RPMI8226 (cell line): ENCODE results near the gene LYZL4.

Source experiments
- DNase-seq: peaks from one replicate; pipeline ENCODE4 v3.0.0-alpha.2; 2015

The LYZL4 gene

GRCh38 chr3:42425736-42426407 lies 15.5 kb upstream of the LYZL4 start:
- no peak for DNase-seq

GRCh38 chr3:42424911-42425310 lies 14.5 kb upstream of the LYZL4 start:
- DNase-seq, result no peak

- no peak for DNase-seq
Observed at GRCh38 chr3:42421818-42422796, 11.7 kb upstream of the LYZL4 start.

GRCh38 chr3:42419563-42419962 lies 9.2 kb upstream of the LYZL4 start:
- no peak for DNase-seq

GRCh38 chr3:42412526-42413155 lies 2.2 kb upstream of the LYZL4 start:
- DNase-seq, result no peak

- no peak for DNase-seq
Observed at GRCh38 chr3:42411429-42411828, 1.0 kb upstream of the LYZL4 start.

GRCh38 chr3:42408156-42408555 lies 2.3 kb downstream of the LYZL4 start:
- DNase-seq, result no peak

GRCh38 chr3:42406727-42407450 lies 3.5 kb downstream of the LYZL4 start:
- no peak for DNase-seq

- no peak for DNase-seq
Observed at GRCh38 chr3:42405857-42406256, 4.6 kb downstream of the LYZL4 start.

- DNase-seq, result peak; percentile 44
Observed at GRCh38 chr3:42403737-42404136, 6.7 kb downstream of the LYZL4 start.

GRCh38 chr3:42402394-42403096 lies 7.9 kb downstream of the LYZL4 start:
- DNase-seq, result no peak

GRCh38 chr3:42398080-42398479 lies 12.3 kb downstream of the LYZL4 start:
- no peak for DNase-seq

GRCh38 chr3:42397644-42398043 lies 12.8 kb downstream of the LYZL4 start:
- DNase-seq, result no peak

GRCh38 chr3:42394579-42395288 lies 15.7 kb downstream of the LYZL4 start:
- DNase-seq, result no peak

- peak; percentile 85 for DNase-seq
Observed at GRCh38 chr3:42387802-42388651, 22.4 kb downstream of the LYZL4 start.

GRCh38 chr3:42381551-42382082 lies 28.8 kb downstream of the LYZL4 start:
- DNase-seq, result no peak

GRCh38 chr3:42377681-42378080 lies 32.7 kb downstream of the LYZL4 start:
- DNase-seq, result peak; percentile 26

- DNase-seq, result peak; percentile 88
Observed at GRCh38 chr3:42376344-42376798, 34.0 kb downstream of the LYZL4 start.

- no peak for DNase-seq
Observed at GRCh38 chr3:42375121-42375800, 35.1 kb downstream of the LYZL4 start.

GRCh38 chr3:42371776-42372175 lies 38.6 kb downstream of the LYZL4 start:
- DNase-seq, result peak; percentile 71
